SK-N-MC (cell line): ENCODE measurements around the gene C4orf54.

Experiments
- DNase-seq: peaks from one replicate; pipeline ENCODE4 v3.0.0-alpha.2; 2011; ENCODE audit warnings: low read depth, low spot score
- H3K27ac ChIP-seq: fragments of 200-600 bp; sonication (generic); 2 replicates; pipeline ENCODE4 v1.5.1; 2016; ENCODE audit warnings: mixed run types
- H3K36me3 ChIP-seq: fragments of 200-600 bp; sonication (generic); 2 replicates; pipeline ENCODE4 v1.6.1; 2017; ENCODE audit warnings: antibody characterized with exemption, low read length, mixed read lengths; ENCODE audit not compliant: insufficient read depth
- H3K4me3 ChIP-seq: fragments of 200-600 bp; sonication (generic); 2 replicates; pipeline ENCODE4 v1.5.1; 2016
- H3K9ac ChIP-seq: fragments of 200-600 bp; sonication (generic); 2 replicates; pipeline ENCODE4 v1.8.0; 2017; ENCODE audit warnings: mixed run types, mixed read lengths; ENCODE audit not compliant: insufficient read length
- H3K9me3 ChIP-seq: fragments of 200-600 bp; sonication (generic); 2 replicates; pipeline ENCODE4 v1.6.1; 2017; ENCODE audit warnings: low read depth, mild to moderate bottlenecking, antibody characterized with exemption, low read length, moderate library complexity, mixed read lengths
- EZH2 ChIP-seq: fragments of 200-600 bp; sonication (generic); IDR thresholded peaks from one replicate; pipeline ENCODE4 v1.6.1; 2017; ENCODE audit warnings: antibody characterized with exemption
- FOXP2 ChIP-seq: optimal IDR thresholded peaks from 2 replicates; pipeline ENCODE3; 2011; ENCODE audit warnings: mild to moderate bottlenecking, moderate library complexity; ENCODE audit not compliant: insufficient read depth; ENCODE audit errors: extremely low read length, control extremely low read depth
- POLR2AphosphoS5 ChIP-seq: IDR thresholded peaks from 2 replicates; pipeline ENCODE4 v1.6.1; 2012; ENCODE audit warnings: mild to moderate bottlenecking, low read depth, low read length, borderline replicate concordance

The C4orf54 gene

GRCh38 chr4:99625369-99625768 is 32.3 kb downstream of the C4orf54 start:
- TF ChIP-seq POLR2AphosphoS5, result no peak
- TF ChIP-seq EZH2, result no peak
- no peak for TF ChIP-seq FOXP2

GRCh38 chr4:99624141-99624719 is 33.4 kb downstream of the C4orf54 start:
- no peak for DNase-seq
- H3K9me3 ChIP-seq, result no peaks in the 10 kb centered on the region
- no peaks in the 10 kb centered on the region for H3K36me3 ChIP-seq
- no peak for TF ChIP-seq POLR2AphosphoS5
- TF ChIP-seq FOXP2, result no peak
- TF ChIP-seq EZH2, result no peak
- H3K27ac ChIP-seq, result no peak overlapping the region
- H3K4me3 ChIP-seq, result no peak overlapping the region
- no peak overlapping the region for H3K9ac ChIP-seq

More at GRCh38 chr4:99625369-99625768, 32.3 kb downstream of the C4orf54 start:
- Histone ChIP-seq H3K27ac (no peak overlapping the region), H3K9me3 (no peaks in the 10 kb centered on the region), H3K36me3 (no peaks in the 10 kb centered on the region), H3K4me3 (no peak overlapping the region), H3K9ac (no peak overlapping the region)
- DNase-seq, result no peak

- no peak for TF ChIP-seq EZH2
- TF ChIP-seq POLR2AphosphoS5, result no peak
- no peak for TF ChIP-seq FOXP2
- DNase-seq, result no peak
- Histone ChIP-seq H3K9me3 (no peaks in the 10 kb centered on the region), H3K9ac (no peak overlapping the region), H3K36me3 (no peaks in the 10 kb centered on the region), H3K27ac (no peak overlapping the region), H3K4me3 (no peak overlapping the region)
Observed at GRCh38 chr4:99622341-99622740, 35.3 kb downstream of the C4orf54 start.

- no peak overlapping the region for H3K4me3 ChIP-seq
- DNase-seq, result no peak
- H3K9ac ChIP-seq, result no peak overlapping the region
- H3K27ac ChIP-seq, result no peak overlapping the region
- H3K9me3 ChIP-seq, result no peaks in the 10 kb centered on the region
- no peaks in the 10 kb centered on the region for H3K36me3 ChIP-seq
- TF ChIP-seq FOXP2 (no peak), EZH2 (no peak), POLR2AphosphoS5 (no peak)
Observed at GRCh38 chr4:99617374-99617773, 40.3 kb downstream of the C4orf54 start.

GRCh38 chr4:99615170-99615820 is 42.3 kb downstream of the C4orf54 start:
- H3K9me3 ChIP-seq, result no peaks in the 10 kb centered on the region
- no peak for DNase-seq
- no peak for TF ChIP-seq EZH2
- no peak for TF ChIP-seq POLR2AphosphoS5
- TF ChIP-seq FOXP2, result no peak
- no peak overlapping the region for H3K9ac ChIP-seq
- H3K36me3 ChIP-seq, result no peaks in the 10 kb centered on the region
- H3K27ac ChIP-seq, result no peak overlapping the region
- H3K4me3 ChIP-seq, result no peak overlapping the region

GRCh38 chr4:99614491-99614890 is 43.1 kb downstream of the C4orf54 start:
- Histone ChIP-seq H3K4me3 (no peak overlapping the region), H3K36me3 (no peaks in the 10 kb centered on the region), H3K9ac (no peak overlapping the region), H3K9me3 (no peaks in the 10 kb centered on the region), H3K27ac (no peak overlapping the region)
- TF ChIP-seq POLR2AphosphoS5 (no peak), EZH2 (no peak), FOXP2 (no peak)
- DNase-seq, result no peak

GRCh38 chr4:99612704-99613103 is 44.9 kb downstream of the C4orf54 start:
- no peak for DNase-seq
- Histone ChIP-seq H3K4me3 (no peak overlapping the region), H3K27ac (no peak overlapping the region), H3K9ac (no peak overlapping the region), H3K36me3 (no peaks in the 10 kb centered on the region), H3K9me3 (no peaks in the 10 kb centered on the region)
- no peak for TF ChIP-seq FOXP2
- TF ChIP-seq EZH2, result no peak
- TF ChIP-seq POLR2AphosphoS5, result no peak

- no peak for TF ChIP-seq POLR2AphosphoS5
- TF ChIP-seq EZH2, result no peak
- TF ChIP-seq FOXP2, result no peak
- no peak overlapping the region for H3K4me3 ChIP-seq
- no peak overlapping the region for H3K27ac ChIP-seq
- no peaks in the 10 kb centered on the region for H3K36me3 ChIP-seq
- no peaks in the 10 kb centered on the region for H3K9me3 ChIP-seq
- H3K9ac ChIP-seq, result no peak overlapping the region
- DNase-seq, result no peak
Observed at GRCh38 chr4:99612281-99612680, 45.3 kb downstream of the C4orf54 start.
